HG02610 (cell line): ENCODE data around the gene SLC1A7.

Experiments
- ATAC-seq: cut with Tn5 transposase; IDR thresholded peaks from one replicate; pipeline ENCODE4 v1.9.1; 2021; ENCODE audit warnings: mild to moderate bottlenecking, moderate library complexity; ENCODE audit not compliant: unreplicated experiment

The SLC1A7 gene

DNA sequence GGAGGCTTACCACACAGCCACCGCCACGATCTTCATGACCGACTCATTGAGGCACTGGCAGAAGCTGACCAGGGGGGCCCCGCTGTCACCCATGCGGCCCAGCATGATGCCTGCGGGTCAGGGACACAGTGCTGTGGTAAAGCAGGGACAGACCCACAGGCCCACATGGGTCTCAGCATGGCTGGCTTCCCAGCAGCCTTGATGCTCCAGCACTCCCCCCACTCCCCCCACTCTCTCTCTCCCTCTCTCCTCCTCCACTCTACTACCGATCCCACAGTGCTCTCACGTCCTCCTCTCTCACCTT lies 49.0 kb downstream of the SLC1A7 start:
- ATAC-seq = no peak

DNA sequence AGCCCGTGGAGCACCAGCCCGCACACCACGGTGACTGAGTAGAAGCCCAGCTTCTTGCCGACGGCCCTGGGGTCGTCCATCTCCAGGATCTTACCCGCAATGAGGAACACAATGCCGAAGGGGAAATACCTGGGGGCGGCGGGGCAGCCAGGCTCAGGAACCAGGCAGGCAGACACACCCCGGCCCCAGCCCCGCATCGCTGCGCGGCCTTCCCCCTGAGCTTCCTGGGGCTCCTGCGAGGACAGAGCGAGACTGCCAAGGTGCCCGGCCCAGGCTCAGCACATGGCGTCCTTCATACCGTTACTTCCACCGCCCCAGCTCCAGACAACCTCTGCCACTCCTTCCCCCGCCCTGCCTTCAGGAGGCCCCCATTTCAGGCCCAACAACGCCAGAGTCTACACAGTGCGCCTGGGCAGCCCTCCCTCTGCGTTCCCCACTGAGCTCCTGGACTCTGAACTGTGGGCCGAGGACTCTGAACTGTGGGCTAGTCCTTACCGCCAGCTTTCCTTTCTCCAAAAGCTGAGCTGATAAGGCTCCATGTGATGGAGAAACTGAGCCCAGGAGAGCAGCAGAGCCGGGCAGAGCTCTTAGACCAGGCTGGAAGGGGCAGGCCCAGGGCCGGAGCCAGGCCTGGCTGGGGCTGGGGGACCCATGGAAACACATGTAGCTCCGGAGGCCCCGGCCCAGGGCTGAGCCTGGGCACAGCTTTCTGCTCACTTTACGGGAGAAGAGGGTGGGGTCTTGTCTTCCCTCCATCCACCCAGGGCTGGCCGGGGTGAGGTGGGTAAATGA lies 49.6 kb downstream of the SLC1A7 start:
- ATAC-seq = no peak

DNA sequence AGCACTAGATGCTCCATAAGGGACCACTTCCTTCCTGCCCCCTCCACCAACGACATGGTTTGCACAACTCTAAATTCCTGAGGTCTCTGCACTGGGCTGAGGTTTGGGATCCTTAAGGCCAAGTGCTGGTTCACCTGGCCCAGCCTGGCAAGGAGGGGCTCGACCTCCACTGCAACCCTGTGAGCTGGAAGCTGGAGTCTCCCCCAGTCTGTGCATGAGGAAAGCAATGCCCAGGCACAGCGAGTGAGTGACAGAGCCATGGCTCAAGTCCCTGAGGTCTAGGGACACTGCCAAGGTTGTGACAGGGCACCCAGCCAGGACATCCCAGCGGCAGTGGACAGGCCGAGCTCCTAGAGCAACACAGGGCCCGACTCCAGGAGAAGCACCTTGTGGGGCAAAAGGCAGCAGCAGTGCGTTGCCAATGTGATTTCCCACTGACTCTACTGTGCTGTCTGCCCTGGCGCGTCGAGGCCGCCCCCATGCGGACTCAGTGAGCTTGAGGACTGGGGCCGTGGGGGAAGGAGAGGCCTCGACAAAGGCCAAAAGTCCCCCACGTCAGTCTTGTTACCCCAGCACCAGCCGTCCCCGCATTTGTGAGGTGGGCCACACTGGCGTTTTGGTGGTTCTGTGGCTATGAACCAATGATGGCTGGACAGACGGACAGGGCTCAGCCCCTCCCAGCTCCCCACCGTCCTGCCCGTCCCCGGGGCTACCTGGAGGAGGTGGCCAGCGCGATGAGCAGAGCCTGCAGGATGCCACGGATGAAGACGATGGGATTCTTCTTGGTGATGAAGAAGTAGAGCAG lies 50.4 kb downstream of the SLC1A7 start:
- ATAC-seq = no peak

GRCh38 chr1:53090227-53091147 lies 52.0 kb downstream of the SLC1A7 start:
- no peak for ATAC-seq

- no peak for ATAC-seq
These were observed 52.8 kb downstream of the SLC1A7 start for GRCh38 chr1:53089478-53090226.

GRCh38 chr1:53088616-53089300 lies 53.7 kb downstream of the SLC1A7 start:
- no peak for ATAC-seq

- no peak for ATAC-seq
These were observed 54.8 kb downstream of the SLC1A7 start for GRCh38 chr1:53087332-53088285.

- no peak for ATAC-seq
These were observed 55.9 kb downstream of the SLC1A7 start for GRCh38 chr1:53086491-53087070.

GRCh38 chr1:53085405-53085804 lies 57.0 kb downstream of the SLC1A7 start:
- no peak for ATAC-seq

GRCh38 chr1:53084589-53084971 lies 57.9 kb downstream of the SLC1A7 start:
- no peak for ATAC-seq

- no peak for ATAC-seq
These were observed 58.5 kb downstream of the SLC1A7 start for GRCh38 chr1:53083636-53084588.

DNA sequence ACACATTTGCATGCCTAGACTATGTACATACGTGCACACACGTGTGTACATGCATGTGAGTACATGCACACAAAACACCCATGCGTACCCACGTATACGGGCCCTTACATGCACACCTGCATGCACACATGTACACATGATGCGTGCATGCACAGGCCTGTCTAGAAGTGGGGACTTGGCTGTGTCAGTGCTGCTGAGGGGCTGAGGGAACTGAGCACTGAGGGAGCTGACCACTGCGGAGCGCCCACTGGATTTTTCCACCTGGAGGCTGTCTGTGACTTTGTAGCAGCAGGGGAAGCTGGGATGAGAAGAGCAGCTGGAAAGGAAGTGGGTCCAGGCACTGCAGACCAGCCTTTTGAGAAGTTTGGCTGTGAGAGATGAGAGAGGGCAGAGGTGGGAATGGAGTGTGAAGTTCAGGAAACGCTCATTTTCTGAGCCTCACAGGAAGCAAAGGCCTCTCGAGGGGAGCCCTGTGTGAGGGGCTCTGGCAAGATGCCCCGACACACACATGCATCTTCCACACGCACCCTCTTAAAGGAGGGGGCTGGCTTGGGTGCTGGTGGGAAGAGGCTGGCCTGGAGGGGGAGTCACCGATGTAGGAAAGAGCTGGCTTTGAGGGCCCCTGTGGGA lies 59.5 kb downstream of the SLC1A7 start:
- no peak for ATAC-seq

GRCh38 chr1:53081384-53082066 lies 60.9 kb downstream of the SLC1A7 start:
- no peak for ATAC-seq

DNA sequence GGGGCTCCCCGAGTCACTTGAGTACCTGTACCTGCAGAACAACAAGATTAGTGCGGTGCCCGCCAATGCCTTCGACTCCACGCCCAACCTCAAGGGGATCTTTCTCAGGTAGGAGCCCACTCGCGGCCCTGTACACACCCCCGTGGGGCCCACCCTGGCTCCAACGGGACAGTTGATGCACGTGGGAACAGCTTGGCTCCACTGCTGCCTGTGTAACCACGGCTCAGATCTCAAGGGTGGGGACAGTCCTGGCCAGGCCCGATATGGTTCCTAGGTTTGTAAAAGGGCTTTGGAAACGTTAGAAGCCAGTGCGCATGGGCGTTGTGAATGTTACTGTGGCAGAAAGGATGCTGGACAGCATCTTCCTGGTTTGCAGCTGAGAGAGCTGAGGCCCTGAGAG lies 61.7 kb downstream of the SLC1A7 start:
- ATAC-seq = no peak

DNA sequence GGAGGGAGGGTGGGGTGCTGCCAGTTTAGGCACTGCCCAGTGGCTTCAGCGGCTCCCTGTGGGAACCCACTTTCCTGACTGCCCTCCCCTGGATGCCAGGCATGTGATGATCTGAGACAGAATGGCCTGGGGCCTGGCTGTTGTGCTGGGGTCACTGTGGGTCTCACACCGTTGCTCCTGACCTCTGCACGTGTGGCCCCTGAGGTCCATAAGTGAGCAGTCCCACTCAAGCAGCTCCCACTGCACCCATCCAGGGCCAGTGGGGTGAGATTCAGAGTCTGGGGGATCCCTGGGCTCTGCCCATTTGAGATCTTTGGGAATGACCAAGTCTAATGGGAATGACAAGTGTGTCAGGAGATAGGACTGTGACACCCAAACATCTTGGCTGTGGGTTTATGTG lies 62.4 kb downstream of the SLC1A7 start:
- ATAC-seq = no peak

DNA sequence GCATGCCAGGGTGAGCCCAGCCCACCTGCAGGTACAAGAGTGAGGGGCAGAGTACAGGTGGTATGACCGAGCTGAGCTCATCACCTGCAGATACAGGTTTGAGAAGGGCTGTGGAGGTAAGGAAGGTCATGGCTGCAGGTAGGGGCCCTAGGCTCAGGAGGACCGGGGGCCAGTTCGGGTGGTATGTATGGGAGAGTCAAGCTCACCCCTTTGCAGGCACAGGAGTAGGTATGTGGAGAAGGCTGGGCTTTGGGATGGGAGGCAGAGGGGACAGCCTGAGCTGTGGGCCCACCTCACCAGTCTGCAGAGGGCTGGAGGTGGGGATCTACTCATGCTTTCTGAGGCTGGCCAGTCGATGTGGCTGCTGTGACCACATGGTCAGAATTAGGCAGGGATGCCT lies 63.2 kb downstream of the SLC1A7 start:
- ATAC-seq = no peak
